ENCODE measurements around the gene LPO.
A peak's percentile ranks its signal among the peaks of the same experiment; 100 is the strongest.

The LPO gene

GRCh38 chr17:58306131-58306951 is 68.0 kb downstream of the LPO start:
- no peak for DNase-seq

DNA sequence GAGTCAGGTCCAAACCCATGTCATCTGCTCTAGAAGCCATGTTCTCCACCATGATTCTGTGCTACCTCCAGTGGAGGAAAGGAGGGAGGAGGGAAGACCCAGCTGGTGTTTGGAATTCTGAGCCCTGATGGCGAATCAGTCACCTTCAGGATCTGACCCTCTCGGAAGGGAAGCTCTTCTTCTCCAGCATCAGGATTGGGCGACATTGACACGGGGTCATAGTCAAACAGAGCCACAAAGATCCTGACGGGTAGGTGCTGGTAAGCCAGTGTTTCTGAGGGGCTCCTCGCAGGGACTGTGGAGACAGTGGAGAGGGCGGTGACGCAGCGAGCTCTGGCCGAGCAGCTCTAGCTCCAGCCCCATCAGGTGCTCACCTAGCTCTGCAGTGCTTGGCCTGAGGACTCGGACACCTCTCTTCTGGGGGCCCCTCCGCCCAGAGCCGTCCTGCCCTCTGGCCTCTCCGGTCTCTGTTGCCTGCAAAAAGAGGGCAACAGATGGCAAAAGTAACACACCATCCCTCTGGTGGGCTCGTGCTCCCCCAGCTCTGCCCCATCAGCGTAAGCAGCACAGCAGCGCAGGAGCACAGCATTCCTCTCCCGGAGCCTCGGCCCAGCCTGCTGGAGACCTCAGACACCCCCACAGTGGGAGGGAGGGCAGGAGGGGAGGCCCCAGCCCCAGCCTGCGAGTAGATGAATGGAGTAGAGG is 69.2 kb downstream of the LPO start:
- DNase-seq = no peak

DNA sequence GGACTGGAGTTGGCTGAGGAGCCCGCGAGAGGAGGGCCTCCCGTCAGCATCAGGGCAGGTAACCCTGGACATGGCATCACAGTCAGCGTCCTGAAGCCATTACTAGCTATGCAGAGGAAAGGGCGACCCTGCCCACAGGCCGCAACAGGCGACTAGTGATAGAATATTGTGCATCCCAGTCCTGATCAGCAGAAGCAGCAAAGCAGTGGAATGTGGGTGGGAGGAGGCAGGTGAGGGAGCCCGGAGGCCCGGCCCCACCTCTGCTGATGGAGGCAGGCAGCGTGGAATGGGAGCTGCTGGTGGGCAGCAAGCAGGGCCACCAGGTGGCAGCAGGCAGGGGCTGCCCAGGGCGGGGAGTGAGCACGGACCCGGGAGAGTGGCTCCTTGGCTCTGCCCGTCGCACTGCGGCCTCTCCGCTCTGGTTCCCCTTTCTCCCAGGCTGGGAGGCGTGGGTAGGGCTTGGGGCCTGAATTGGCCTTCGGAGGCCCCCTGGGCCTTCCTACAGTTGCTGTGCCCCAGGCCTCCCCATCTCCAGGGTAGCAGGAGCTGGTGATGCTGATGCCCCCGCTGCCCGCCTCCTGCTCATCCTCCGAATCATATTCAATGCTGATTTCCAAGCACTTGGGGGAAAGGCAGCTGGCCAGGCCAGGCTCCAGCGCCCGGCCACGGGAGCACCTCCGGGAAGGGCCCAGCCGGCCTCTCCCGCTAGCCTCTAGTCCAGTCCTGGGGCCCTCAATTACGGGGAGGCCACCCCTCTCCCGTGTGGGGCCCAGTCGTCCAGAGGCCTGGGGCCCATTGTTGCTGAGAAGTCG is 70.0 kb downstream of the LPO start:
- no peak for DNase-seq

GRCh38 chr17:58308985-58309917 is 70.9 kb downstream of the LPO start:
- DNase-seq = no peak

DNA sequence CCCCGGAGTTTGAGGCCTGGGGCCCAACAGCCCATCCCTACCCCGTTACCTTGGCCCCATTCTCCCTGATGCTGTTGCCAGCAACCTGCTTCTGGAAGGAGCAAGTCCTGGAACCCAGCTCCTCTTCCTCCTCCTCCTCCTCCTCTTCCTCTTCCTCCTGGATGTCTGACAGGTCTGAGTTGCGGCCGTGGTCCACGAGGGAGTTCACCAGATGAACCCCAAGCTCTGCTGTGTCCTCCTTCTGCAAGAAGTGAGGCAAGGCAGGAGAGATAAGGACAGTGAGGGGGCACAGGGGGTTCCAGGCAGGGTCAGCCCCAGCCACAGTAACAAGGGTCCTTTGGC is 71.5 kb downstream of the LPO start:
- DNase-seq = no peak

DNA sequence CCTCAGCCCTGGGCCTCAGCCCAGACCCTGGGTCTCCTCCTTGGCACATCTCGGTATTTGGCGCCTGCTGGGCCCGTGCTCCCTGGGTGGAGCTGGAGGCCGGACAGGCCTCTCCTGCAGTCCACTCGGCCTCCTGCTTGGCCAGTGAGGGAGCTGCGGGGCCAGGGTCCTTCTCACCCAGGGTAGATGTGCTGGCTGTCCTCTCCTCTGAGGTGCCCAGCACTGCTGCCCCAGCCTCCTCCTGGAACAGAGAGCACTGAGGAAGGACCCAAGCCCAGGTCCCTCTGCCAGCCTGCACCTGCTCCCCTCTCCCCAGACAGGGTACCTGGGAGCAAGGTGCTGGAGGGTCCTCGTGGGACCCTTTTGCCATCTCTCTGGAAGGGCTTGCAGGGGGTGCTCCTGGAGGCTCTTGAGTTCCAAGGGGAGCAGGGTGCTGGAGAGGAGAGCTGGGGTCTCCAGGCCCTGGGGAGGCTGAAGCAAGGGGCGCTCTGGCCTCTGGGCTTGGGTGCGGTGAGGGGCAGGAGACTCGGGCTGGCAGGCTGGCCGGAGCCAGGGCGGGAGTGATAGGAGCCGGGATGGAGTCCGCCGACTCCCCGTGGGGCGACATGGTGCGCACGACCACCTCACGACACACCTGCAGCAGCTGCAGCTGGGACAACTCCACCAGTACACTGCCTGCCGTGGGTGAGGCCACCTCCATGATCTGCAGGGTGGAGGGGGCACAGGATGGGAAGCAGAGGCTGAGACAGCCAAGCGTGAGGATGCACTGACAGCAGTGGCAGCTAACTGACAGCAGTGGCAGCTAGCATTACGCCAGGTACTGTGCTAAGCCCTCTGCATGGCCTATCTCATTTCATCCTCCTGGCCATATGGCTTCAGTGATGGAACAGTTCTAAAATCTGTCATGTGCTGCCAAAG is 72.4 kb downstream of the LPO start:
- DNase-seq = no peak

DNA sequence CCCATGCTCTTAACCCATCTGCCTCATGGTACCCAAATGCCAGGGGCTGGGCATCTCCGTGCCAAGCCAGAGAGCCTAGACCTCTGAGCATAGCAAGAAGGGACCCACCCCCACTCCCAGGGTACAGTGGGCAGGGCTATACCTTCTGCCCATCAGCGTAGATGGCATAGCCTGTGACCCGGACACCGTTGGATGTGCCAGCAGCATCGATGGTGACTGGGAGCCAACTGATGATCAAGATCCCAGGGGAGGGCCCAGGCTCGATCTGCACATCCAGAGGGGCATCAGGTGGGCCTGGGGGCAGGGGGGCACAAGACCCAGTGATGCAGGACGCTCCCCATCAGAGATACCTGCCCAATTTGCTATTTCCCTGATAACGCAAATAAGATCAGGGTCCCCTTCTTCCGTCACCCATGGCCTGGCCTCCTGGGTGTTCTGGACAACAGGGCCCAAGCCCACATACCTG is 73.1 kb downstream of the LPO start:
- DNase-seq = no peak

- no peak for DNase-seq
Measured at GRCh38 chr17:58312021-58312630, 73.7 kb downstream of the LPO start.

- DNase-seq = no peak
Measured at GRCh38 chr17:58312829-58313228, 74.4 kb downstream of the LPO start.

DNA sequence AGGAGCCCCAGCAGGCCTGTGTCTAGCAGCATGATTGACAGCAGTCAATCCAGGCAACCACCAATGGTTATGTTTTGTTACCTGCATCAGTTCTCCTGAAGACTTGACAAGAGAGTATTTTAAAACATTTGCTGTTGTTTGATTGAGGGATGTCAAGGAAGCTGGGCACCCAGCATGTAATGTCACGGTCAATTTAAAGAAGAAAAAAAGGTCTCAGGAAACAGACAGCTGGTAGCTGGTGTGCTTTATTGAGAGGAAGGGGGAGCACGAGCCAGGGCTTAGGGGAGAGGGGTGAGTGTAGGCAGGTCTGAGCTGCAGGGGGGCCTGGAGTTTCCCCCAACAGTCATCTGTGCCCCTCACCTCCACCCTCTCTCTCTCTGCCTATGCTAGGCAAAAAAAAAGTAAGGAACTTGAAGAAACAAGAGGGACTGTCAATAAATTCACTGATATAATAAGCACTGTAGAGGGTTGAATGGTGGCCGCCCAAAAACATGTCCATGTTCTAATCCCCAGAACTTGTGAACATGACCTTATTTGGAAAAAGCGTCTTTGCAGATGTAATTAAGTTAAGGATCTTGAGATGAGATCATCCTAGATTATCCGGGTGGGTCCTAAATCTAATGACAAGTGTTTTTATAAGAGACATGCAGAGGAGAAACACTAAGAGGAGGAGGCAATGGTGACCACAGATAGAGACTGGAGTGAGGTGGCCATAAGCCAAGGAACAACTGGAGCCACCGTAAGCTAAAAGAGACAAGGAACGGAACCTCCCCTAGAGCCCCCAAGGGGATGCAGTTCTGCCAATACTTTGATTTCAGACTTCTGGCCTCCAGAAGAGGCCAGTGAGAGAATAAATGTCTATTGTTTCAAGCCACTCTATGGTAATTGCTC is 75.7 kb downstream of the LPO start:
- no peak for DNase-seq

- DNase-seq = no peak
Measured at GRCh38 chr17:58314706-58315015, 76.3 kb downstream of the LPO start.

DNA sequence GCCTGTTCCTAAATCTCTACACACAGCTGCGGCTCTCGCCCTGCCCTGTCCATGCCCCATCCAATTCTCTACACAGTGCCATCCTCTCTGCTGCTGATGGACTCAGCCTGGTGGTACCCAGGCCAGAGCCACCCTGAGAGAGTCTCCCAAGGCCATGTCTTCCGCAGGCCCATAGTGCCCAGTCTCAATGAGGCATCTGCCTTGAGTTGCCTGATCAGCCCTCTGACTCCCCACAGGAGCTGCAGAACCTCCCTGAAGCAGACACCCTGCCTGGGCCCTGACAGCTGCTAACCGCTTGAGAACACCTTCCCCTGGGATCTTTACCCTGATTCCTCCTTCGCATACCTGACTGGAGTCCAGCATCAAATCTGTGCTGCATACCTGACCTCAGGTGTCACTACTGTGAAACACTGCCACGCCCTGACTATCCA is 76.9 kb downstream of the LPO start:
- DNase-seq = no peak

- DNase-seq = no peak
Measured at GRCh38 chr17:58315750-58316149, 77.4 kb downstream of the LPO start.

DNA sequence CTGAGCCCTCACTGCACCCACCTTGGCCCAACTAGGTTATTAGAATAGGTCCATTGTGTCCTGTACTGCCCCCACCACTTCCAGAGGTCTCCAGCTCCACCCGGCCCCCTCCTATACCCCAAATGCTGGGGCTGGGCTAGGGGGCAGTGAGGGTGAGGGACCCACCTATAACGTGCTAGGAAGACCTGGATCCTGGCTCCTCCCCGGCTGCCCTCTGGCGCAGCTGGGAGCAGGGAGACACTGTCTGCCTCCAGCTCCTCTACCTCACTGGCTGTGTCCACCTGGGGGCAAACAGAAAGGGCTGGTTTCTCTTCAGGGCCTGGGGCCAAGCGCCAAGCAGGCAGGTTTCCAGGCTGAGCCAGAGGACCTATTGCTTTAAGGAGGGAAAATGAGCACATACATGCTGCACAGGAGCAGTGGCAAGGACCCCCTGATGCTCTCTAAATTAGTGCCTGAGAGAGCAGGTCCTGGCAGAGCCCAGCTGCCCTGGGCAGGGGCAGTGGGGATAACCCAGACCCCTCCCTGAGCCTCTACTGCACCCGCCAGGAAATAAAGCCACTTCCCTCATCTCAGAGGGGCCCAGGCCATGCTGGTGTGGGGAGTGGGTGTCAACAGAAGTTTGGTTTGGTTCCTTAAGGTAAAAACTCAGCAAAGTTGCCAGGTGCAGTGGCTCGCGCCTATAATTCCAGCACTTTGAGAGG is 78.0 kb downstream of the LPO start:
- DNase-seq = no peak

- DNase-seq = peak; percentile 87
Measured at GRCh38 chr17:58317421-58318064, 79.2 kb downstream of the LPO start.

- no peak for DNase-seq
Measured at GRCh38 chr17:58318065-58318481, 79.7 kb downstream of the LPO start.
